B cell (primary cell): ENCODE results near the gene SAT2. TPM values are rescaled to one million over a fixed set of nuclear protein-coding genes. Genes with fewer than 3 reads are reported as not detected.

Experiments
- ATAC-seq: fragments of 200-7000 bp; cut with Tn5 transposase; one replicate; pipeline ENCODE4 v1.10.0; 2021; ENCODE audit warnings: low read depth, mild to moderate bottlenecking, moderate number of reproducible peaks, moderate library complexity
- CTCF ChIA-PET: fragments of 350-600 bp; sonication (Branson Sonifier 250); formaldehyde crosslinking; loops from one replicate; lab custom pipeline; 2021; ENCODE audit warnings: antibody characterized with exemption, inconsistent platforms; lab: Charles Lee
- POLR2A ChIA-PET: fragments of 350-600 bp; sonication (Branson Sonifier 250); formaldehyde crosslinking; loops from one replicate; lab custom pipeline; 2021; ENCODE audit warnings: antibody characterized with exemption; lab: Charles Lee
- DNase-seq: peaks from one replicate; pipeline ENCODE4 v3.0.0; 2013
- H2AFZ ChIP-seq: 2 replicates; pipeline ENCODE4 v1.6.1; 2012; ENCODE audit warnings: mild to moderate bottlenecking, low read depth, low read length; ENCODE audit not compliant: insufficient read depth, poor library complexity, severe bottlenecking
- H3K27ac ChIP-seq, 2 donors: 1 replicate in 1 of 2; 2 replicates in 1 of 2; pipeline ENCODE4 v1.5.1; 2012 to 2013; ENCODE audit warnings: low read length in 2 of 2, mild to moderate bottlenecking in 2 of 2, moderate library complexity in 1 of 2
- H3K27me3 ChIP-seq, 4 experiments: fragments of 200-600 bp in 1 of 4; sonication (generic) in 1 of 4; replicated peaks in 1 of 4; 1 replicate in 2 of 4; 2 replicates in 2 of 4; pipeline versions ENCODE4 v1.6.1 to v1.7.0; 2013 to 2016; ENCODE audit warnings: low read length in 3 of 4, mild to moderate bottlenecking in 2 of 4, mixed read lengths in 1 of 4, moderate library complexity in 1 of 4; ENCODE audit not compliant: insufficient read depth in 4 of 4, control insufficient read depth in 3 of 4; ENCODE audit errors: control extremely low read depth in 1 of 4
- H3K36me3 ChIP-seq, 2 experiments: replicated peaks in 1 of 2; 1 replicate in 1 of 2; 2 replicates in 1 of 2; pipeline versions ENCODE4 v1.6.1 to v1.7.1; 2013; ENCODE audit warnings: low read length in 1 of 2; ENCODE audit not compliant: insufficient read depth in 2 of 2, control insufficient read depth in 1 of 2; ENCODE audit errors: control extremely low read depth in 1 of 2, extremely low read depth in 1 of 2
- H3K4me1 ChIP-seq, 2 donors: fragments of 200-600 bp in 1 of 2; sonication (generic) in 1 of 2; 1 replicate in 1 of 2; 2 replicates in 1 of 2; pipeline versions ENCODE4 v1.5.1 to v1.6.1; 2013 to 2017; ENCODE audit warnings: low read length in 2 of 2; ENCODE audit not compliant: control insufficient read depth in 2 of 2, insufficient read depth in 2 of 2
- H3K4me2 ChIP-seq: replicated peaks from 2 replicates; pipeline ENCODE3; 2012; ENCODE audit warnings: mild to moderate bottlenecking, low read depth, low read length; ENCODE audit not compliant: poor library complexity, severe bottlenecking
- H3K4me3 ChIP-seq, 5 experiments: fragments of 200-600 bp in 1 of 5; sonication (generic) in 1 of 5; 1 replicate in 3 of 5; 2 replicates in 2 of 5; pipeline versions ENCODE4 v1.5.1 to v1.7.0; 2011 to 2016; ENCODE audit warnings: low read length in 4 of 5, mild to moderate bottlenecking in 4 of 5, low read depth in 2 of 5, control low read depth in 1 of 5, moderate library complexity in 1 of 5; ENCODE audit not compliant: insufficient read depth in 1 of 5; ENCODE audit errors: control extremely low read depth in 1 of 5, extremely low read depth in 1 of 5
- H3K79me2 ChIP-seq: fragments of 200-600 bp; sonication (generic); one replicate; pipeline ENCODE4 v1.6.0; 2016; ENCODE audit warnings: low read length; ENCODE audit not compliant: control insufficient read depth, insufficient read depth
- H3K9ac ChIP-seq: fragments of 200-600 bp; sonication (generic); 2 replicates; pipeline ENCODE4 v1.6.1; 2017; ENCODE audit warnings: mild to moderate bottlenecking, low read length, moderate library complexity
- H3K9me3 ChIP-seq, 3 donors: one replicate each; pipeline versions ENCODE4 v1.6.1 to v1.7.1; 2013; ENCODE audit warnings: low read length in 2 of 3; ENCODE audit not compliant: control insufficient read depth in 2 of 3, insufficient read depth in 1 of 3; ENCODE audit errors: control extremely low read depth in 1 of 3
- H4K20me1 ChIP-seq: 2 replicates; pipeline ENCODE4 v1.6.0; 2012; ENCODE audit warnings: mild to moderate bottlenecking, low read length; ENCODE audit not compliant: insufficient read depth, control insufficient read depth, poor library complexity, severe bottlenecking
- H3K27ac Mint-ChIP-seq: one replicate; pipeline ENCODE4 v1.8.0; 2021; ENCODE audit warnings: mixed read lengths
- H3K27me3 Mint-ChIP-seq: one replicate; pipeline ENCODE4 v1.8.0; 2021; ENCODE audit warnings: mixed read lengths
- H3K4me1 Mint-ChIP-seq: one replicate; pipeline ENCODE4 v1.8.0; 2021; ENCODE audit warnings: mixed read lengths
- H3K4me3 Mint-ChIP-seq: one replicate; pipeline ENCODE4 v1.8.0; 2021; ENCODE audit warnings: mixed read lengths
- H3K9me3 Mint-ChIP-seq: one replicate; pipeline ENCODE4 v1.8.0; 2022; ENCODE audit warnings: mixed read lengths; ENCODE audit not compliant: insufficient read depth
- EZH2 ChIP-seq: IDR thresholded peaks from 2 replicates; pipeline ENCODE4 v1.6.1; 2012; ENCODE audit warnings: borderline replicate concordance, low read depth, mild to moderate bottlenecking, moderate library complexity, low read length; ENCODE audit not compliant: insufficient read depth, poor library complexity, severe bottlenecking
- WGBS: methylation state at CpG from one replicate; pipeline ENCODE4 v1.1.5; 2013; ENCODE audit warnings: missing lambda C conversion rate; ENCODE audit not compliant: insufficient coverage; 5-methylcytosine and 5-hydroxymethylcytosine counted together
- intact Hi-C: fragments of 100-400 bp; cut with micrococcal nuclease; formaldehyde crosslinking; loops from one replicate; pipeline ENCODE4 v1.10.0; 2022
- polyA plus RNA-seq: library from polyadenylated mRNA; depleted of rRNA; stranded (reverse); fragments of >200 nt; gene quantifications from 2 replicates; pipeline ENCODE4 v1.2.3, GENCODE V29; 2012
- total RNA-seq, 2 donors: library from RNA; stranded (reverse); fragments of 120-200 nt in 1 of 2; gene quantifications; 1 replicate in 1 of 2; 2 replicates in 1 of 2; pipeline versions ENCODE4 v1.2.3 to v1.2.4, GENCODE V29; 2013 to 2022
- TF ChIP-seq, protein P1 (sequence below): fragments of 200-600 bp; IDR thresholded peaks from one replicate; pipeline ENCODE4 v1.8.0; 2022; ENCODE audit warnings: antibody characterized with exemption, mild to moderate bottlenecking

The SAT2 gene
- total and polyA plus RNA-seq, 2 donors (not counting 1 experiment from before 2014, with no cell fraction given), result 33.8 to 68.8 TPM

DNA sequence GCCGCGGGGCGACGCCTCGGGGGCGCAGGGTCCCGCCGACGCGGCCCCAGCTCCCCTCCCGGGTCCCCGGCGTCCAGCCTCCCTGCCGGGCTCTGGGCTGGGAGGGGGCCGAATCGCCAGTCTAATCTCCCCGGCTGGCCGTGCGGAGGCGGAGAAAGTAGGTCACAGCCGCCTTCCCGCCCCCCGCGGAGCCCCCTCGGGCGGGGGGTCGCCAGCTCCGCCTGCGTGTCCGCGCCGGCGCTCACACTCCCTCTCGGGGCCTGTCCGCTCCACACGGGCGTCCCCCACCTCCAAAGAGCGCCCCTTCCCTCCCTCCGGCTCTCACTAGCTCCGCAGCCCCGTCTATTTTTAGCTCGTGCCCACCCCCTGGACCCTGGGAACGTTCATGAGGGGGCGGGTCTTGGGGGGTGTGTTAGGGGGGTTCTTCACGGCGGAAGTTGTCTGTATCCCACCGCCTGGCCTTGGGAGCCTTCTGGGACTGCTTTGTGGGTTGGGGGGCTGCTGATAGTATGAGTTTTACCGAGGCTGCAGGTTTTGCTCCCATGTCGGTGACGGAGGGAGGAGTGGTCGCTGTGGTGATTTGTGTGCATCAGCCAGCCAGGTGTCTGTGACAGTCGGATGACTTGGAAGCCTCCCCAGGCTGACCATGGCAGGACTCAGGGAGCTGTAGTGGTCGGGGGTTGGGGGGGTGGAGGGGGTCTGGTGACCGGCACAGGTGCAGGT is 24.2 kb upstream of the SAT2 start:
- Mint-ChIP-seq H3K4me3 (peak overlapping the region; percentile 91), H3K27me3 (peaks cover 45% of the 10 kb centered on the region), H3K4me1 (peaks cover 19% of the 10 kb centered on the region), H3K27ac (no peak overlapping the region), H3K9me3 (no peaks in the 10 kb centered on the region)
- no peaks in the 10 kb centered on the region for H3K79me2 ChIP-seq
- H3K36me3 ChIP-seq, result no peaks in the 10 kb centered on the region
- peak overlapping the region; percentile 67 for H3K9ac ChIP-seq
- no peaks in the 10 kb centered on the region for H4K20me1 ChIP-seq
- H3K27ac ChIP-seq, result no peak overlapping the region
- POLR2A ChIA-PET, result interaction anchor here (0.6 to 2.2 kb wide), 4 partner anchors 34 to 841 kb away, joined by 3 to 10 read pairs (median 6); partner anchors contain the start of genes TP53 and WRAP53
- H3K4me1 ChIP-seq, result peaks cover 20 to 24% of the 10 kb centered on the region in 2 donors
- TF ChIP-seq, protein P1, sequence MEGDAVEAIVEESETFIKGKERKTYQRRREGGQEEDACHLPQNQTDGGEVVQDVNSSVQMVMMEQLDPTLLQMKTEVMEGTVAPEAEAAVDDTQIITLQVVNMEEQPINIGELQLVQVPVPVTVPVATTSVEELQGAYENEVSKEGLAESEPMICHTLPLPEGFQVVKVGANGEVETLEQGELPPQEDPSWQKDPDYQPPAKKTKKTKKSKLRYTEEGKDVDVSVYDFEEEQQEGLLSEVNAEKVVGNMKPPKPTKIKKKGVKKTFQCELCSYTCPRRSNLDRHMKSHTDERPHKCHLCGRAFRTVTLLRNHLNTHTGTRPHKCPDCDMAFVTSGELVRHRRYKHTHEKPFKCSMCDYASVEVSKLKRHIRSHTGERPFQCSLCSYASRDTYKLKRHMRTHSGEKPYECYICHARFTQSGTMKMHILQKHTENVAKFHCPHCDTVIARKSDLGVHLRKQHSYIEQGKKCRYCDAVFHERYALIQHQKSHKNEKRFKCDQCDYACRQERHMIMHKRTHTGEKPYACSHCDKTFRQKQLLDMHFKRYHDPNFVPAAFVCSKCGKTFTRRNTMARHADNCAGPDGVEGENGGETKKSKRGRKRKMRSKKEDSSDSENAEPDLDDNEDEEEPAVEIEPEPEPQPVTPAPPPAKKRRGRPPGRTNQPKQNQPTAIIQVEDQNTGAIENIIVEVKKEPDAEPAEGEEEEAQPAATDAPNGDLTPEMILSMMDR, result no peak
- TF ChIP-seq EZH2, result peak; percentile 70
- DNase-seq, result no peak
- ATAC-seq, result no peak
- H3K4me2 ChIP-seq, result peak overlapping the region; percentile 97
- peaks cover 0 to 48% (median 29%) of the 10 kb centered on the region in 4 experiments for H3K27me3 ChIP-seq
- peaks cover 0 to 6% (median 0%) of the 10 kb centered on the region in 3 donors for H3K9me3 ChIP-seq
- WGBS, result 7% methylated on average over 45 of the region's 54 CpGs
- intact Hi-C loops, result loop anchor here (2.0 kb wide), 1 partner anchor 35 kb away; the partner anchor contains the start of gene TP53
- CTCF ChIA-PET, result interaction anchor here (0.7 to 1.7 kb wide), 4 partner anchors 19 to 183 kb away, joined by 3 to 9 read pairs (median 4); partner anchors contain the start of genes FXR2 and TP53
- peak overlapping the region in 3 of 5 experiments; percentile 47 to 74 (median 54) for H3K4me3 ChIP-seq
- peak overlapping the region; percentile 77 for H2AFZ ChIP-seq
